GM18870 (cell line): Measurements from ENCODE around the gene GBP6.
"Not testable (repeated sequence)": the region's sequence is repeated elsewhere in the genome, so short reads cannot be mapped to it uniquely, and the experiment has no call there.

Experiments used
- ATAC-seq: cut with Tn5 transposase; IDR thresholded peaks from one replicate; pipeline ENCODE4 v1.9.1; 2021; ENCODE audit warnings: moderate library complexity; ENCODE audit not compliant: unreplicated experiment

GBP6 gene

GRCh38 chr1:89367221-89367620 is 3.4 kb downstream of the GBP6 start:
- no peak for ATAC-seq

GRCh38 chr1:89369331-89369730 is 5.5 kb downstream of the GBP6 start:
- no peak for ATAC-seq

GRCh38 chr1:89373810-89374209 is 10.0 kb downstream of the GBP6 start:
- ATAC-seq, result not testable (repeated sequence)

DNA sequence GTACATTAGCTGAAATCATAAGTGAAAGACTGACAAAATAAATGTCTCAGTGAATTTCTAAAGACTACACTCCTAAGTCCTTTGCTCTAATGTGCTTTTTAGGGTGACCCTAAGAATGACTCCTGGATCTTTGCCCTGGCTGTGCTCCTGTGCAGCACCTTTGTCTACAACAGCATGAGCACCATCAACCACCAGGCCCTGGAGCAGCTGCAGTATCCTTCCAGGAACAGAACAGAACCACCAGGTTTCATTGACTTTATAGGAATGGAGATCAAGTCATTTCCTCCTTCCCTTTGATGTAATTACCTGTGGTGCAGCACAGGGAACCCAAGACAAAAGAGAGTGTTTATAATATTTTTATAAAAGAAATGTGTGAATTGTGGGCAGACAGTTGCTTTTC is 14.1 kb downstream of the GBP6 start:
- ATAC-seq, result no peak

- no peak for ATAC-seq
These were observed 17.8 kb downstream of the GBP6 start for GRCh38 chr1:89381618-89382017.

DNA sequence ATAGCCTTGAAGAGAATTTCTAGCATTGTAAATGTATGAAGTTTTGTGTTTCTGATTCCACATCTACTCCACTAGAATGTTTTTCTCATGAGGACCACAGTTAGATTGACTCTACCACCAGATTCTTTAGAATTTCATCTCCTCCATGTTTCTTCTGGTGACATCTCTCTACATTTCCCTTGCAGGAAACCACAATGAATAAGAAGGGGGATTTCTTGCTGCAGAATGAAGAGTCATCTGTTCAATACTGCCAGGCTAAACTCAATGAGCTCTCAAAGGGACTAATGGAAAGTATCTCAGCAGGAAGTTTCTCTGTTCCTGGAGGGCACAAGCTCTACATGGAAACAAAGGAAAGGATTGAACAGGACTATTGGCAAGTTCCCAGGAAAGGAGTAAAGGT is 18.6 kb downstream of the GBP6 start:
- no peak for ATAC-seq

DNA sequence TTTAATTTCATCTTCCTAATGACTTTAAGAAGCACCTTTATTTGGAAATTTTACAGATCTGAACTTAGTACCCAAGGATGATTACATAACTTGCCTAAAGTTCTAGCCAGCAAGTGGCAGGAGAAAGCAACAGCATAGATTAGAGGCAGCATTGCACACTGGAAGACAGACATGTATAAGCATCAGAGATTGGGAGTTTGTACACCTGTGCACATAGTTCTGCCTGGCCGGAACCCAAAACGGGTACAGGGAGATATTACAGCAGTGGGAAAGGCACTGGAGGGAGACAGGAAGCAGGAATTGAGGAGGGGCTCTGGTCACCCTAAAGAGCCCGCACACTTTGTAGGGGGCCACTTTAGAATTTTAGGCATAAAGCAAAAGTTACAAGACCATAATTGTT is 19.3 kb downstream of the GBP6 start:
- no peak for ATAC-seq

- ATAC-seq, result no peak
These were observed 26.8 kb downstream of the GBP6 start for GRCh38 chr1:89390707-89391106.

GRCh38 chr1:89391686-89392085 is 27.8 kb downstream of the GBP6 start:
- no peak for ATAC-seq

DNA sequence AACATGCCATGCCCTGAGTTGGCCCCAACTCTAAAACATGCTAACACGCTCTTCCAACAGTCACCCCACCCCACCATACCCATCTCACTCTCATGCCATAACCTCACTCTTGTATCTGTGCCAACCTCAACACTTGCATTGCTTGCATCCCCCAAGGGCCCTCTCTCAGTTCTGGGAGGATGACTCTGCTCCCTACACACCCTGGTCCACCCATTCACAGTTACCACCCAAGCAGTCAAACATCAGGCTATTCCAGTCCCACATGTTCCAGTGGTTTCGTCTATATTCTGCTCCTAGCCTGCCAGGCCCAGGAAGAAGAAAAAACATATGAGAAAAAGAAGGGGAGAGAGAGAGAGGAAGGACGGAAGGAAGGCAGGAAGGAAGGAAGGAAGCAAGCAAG is 31.0 kb downstream of the GBP6 start:
- no peak for ATAC-seq

GRCh38 chr1:89396902-89397301 is 33.0 kb downstream of the GBP6 start:
- no peak for ATAC-seq

DNA sequence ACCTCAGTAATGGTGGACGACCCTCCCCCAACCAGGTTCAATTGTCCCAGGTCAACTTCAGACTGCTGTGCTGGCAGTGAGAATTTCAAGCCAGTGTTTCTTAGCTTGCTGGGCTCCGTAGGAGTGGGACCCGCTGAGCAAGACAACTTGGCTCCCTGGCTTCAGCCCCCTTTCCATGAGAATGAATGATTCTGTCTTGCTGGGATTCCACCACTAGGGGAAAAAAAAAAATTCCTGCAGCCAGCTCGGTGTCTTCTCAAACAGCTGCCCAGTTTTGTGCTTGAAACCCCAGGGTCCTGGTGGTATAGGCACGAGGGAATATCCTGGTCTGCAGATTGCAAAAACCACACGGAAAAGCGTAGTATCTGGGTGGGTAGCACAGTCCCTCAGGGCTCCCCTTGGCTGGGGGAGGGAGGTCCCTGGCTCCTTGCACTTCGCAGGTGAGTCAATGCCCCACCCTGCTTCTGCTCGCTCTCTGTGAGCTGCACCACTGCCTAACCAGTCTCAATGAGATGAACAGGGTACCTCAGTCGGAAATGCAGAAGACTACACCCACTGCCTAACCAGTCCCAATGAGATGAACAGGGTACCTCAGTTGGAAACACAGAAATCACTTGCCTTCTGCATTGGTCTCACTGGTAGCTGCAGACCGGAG is 41.5 kb downstream of the GBP6 start:
- ATAC-seq, result no peak

GRCh38 chr1:89407360-89407759 is 43.5 kb downstream of the GBP6 start:
- ATAC-seq, result no peak

GRCh38 chr1:89407768-89408167 is 43.9 kb downstream of the GBP6 start:
- not testable (repeated sequence) for ATAC-seq

DNA sequence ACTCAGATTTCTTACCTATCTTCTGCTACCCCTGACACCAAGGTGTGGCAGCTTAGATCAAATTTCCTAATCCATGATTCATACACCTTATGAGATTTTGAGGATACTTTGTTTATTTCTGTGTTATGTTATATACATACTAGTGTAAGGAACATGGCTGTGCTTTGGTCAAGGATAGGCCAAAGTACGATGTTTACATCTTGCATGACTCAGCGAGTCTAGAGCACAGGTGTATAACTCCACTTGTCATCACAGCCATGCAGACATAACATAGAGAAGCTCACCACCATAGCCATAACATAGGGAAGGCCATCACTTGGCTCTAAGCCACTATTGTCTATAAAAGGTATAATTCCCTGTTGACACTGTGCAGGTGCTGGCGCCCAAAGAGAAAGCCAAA is 61.2 kb downstream of the GBP6 start:
- no peak for ATAC-seq

DNA sequence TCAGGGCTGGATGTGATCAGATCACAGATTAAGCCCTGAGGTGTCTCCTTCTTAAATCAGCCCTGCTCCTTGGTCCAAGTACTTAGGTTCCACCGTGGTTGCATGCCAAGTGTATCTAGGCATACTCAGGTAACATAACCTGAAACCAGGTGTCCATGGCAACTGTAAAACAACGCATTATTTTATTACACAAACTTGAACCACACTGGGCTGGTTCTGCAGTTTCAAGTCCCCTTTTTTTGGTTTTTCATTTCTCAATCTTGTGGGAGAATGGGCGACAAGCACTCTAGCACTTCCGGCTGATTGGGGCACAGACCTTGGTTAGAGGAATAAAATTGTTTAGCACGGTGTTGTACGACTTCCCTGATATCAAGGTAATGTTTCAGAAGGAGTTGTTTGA is 65.2 kb downstream of the GBP6 start:
- no peak for ATAC-seq

GRCh38 chr1:89429681-89430080 is 65.8 kb downstream of the GBP6 start:
- ATAC-seq, result not testable (repeated sequence)

GRCh38 chr1:89433421-89433820 is 69.6 kb downstream of the GBP6 start:
- no peak for ATAC-seq

DNA sequence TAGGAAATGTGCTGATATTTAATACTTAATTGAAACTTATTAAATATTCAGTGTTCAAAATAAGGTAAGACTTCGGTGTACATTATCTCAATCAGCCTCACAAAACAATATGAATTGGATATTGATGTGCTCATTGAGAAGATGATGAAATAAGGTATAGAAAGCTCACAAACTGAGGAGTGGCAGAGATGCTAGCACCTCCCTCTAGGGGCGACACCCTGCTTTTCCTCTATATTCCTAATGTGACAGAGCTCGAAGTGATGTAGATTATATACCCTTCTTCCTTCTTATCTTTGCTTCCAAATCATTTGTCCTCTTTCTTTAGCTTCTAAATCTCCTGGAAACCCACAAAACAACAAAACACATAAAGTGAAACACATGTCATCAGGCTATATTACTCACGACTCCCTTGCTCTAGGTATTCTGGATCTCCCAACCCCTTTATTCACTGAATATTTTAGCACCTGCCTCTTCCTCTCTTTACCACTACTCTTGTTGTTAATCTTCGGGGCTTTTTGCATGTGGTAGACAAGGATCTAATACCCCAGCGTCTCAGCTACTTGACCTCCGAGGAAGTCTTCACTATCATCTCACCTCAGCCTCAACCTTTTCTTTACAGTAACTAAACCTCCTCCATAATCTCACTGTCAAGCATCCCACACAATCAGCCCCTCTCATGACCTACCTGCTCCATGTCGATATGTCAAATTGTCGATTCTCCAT is 70.4 kb downstream of the GBP6 start:
- ATAC-seq, result not testable (repeated sequence)
